ENCODE results near the gene TRIM28.

TRIM28 gene

GRCh38 chr19:58579473-58580142 lies 35.7 kb downstream of the TRIM28 start:
- DNase-seq = no peak

- no peak for DNase-seq
These were observed 37.6 kb downstream of the TRIM28 start for GRCh38 chr19:58581227-58582141.

- DNase-seq = no peak
These were observed 39.1 kb downstream of the TRIM28 start for GRCh38 chr19:58582985-58583384.

- no peak for DNase-seq
These were observed 40.9 kb downstream of the TRIM28 start for GRCh38 chr19:58584498-58585441.

- no peak for DNase-seq
These were observed 41.7 kb downstream of the TRIM28 start for GRCh38 chr19:58585442-58586132.

- DNase-seq = no peak
These were observed 42.4 kb downstream of the TRIM28 start for GRCh38 chr19:58586133-58586765.
